Astrocyte (in vitro differentiated cells and primary cell): ENCODE results near the gene GH1.

ENCODE experiments used
- CTCF ChIP-seq: IDR thresholded peaks from 2 replicates; pipeline ENCODE4 v1.5.1; 2011; ENCODE audit warnings: low read depth, mild to moderate bottlenecking, inconsistent platforms, low read length, moderate library complexity; ENCODE audit not compliant: insufficient read depth
- EZH2 ChIP-seq: IDR thresholded peaks from 2 replicates; pipeline ENCODE4 v1.6.1; 2012; ENCODE audit warnings: mild to moderate bottlenecking, low read length, inconsistent platforms; ENCODE audit not compliant: insufficient read depth

- no peak for TF ChIP-seq CTCF
- no peak for TF ChIP-seq EZH2
These were observed 31.1 kb upstream of the GH1 start for GRCh38 chr17:63949576-63950250.
